SK-N-SH (cell line): ENCODE results near the gene BAAT.

Source experiments
- CHD2 ChIP-seq: fragments of 150-350 bp; IDR thresholded peaks from 2 replicates; pipeline ENCODE4 v1.6.1; 2018; ENCODE audit warnings: low read length; ENCODE audit not compliant: partially characterized antibody
- EP300 ChIP-seq, 2 experiments: IDR thresholded peaks; 2 replicates each; pipeline versions ENCODE4 v1.4.0 to v1.6.1; 2012; ENCODE audit warnings: borderline replicate concordance in 1 of 2, low read depth in 1 of 2, low read length in 1 of 2
- FOXM1 ChIP-seq: IDR thresholded peaks from 2 replicates; pipeline ENCODE4 v1.4.0; 2012; ENCODE audit warnings: low read depth, mild to moderate bottlenecking
- NRF1 ChIP-seq: IDR thresholded peaks from 2 replicates; pipeline ENCODE4 v1.6.1; 2012; ENCODE audit warnings: low read depth, mild to moderate bottlenecking, low read length
- POLR2AphosphoS5 ChIP-seq: IDR thresholded peaks from 2 replicates; pipeline ENCODE4 v1.6.1; 2012; ENCODE audit warnings: low read depth, low read length
- RCOR1 ChIP-seq: fragments of 150-350 bp; IDR thresholded peaks from 2 replicates; pipeline ENCODE4 v1.6.1; 2017; ENCODE audit warnings: antibody characterized with exemption, low read length
- SIN3A ChIP-seq: IDR thresholded peaks from 2 replicates; pipeline ENCODE4 v1.6.1; 2012; ENCODE audit warnings: low read depth, mild to moderate bottlenecking, low read length, moderate library complexity, borderline replicate concordance
- TAF1 ChIP-seq: IDR thresholded peaks from 2 replicates; pipeline ENCODE4 v1.6.1; 2012; ENCODE audit warnings: low read depth, mild to moderate bottlenecking, low read length, moderate library complexity, borderline replicate concordance
- TF ChIP-seq, protein P1 (sequence below): fragments of 200-600 bp; sonication (generic); IDR thresholded peaks from 2 replicates; pipeline ENCODE4 v1.6.1; 2017; ENCODE audit warnings: antibody characterized with exemption, mild to moderate bottlenecking, moderate library complexity
- TF ChIP-seq, protein P2 (sequence below): IDR thresholded peaks from 2 replicates; pipeline ENCODE4; 2012
- TF ChIP-seq, protein P3 (sequence below): IDR thresholded peaks from 2 replicates; pipeline ENCODE4 v1.4.0; 2012; ENCODE audit warnings: low read depth, borderline replicate concordance
- TF ChIP-seq, protein P4 (sequence below): IDR thresholded peaks from 2 replicates; pipeline ENCODE4 v1.4.0; 2012; ENCODE audit warnings: low read depth

DNA sequence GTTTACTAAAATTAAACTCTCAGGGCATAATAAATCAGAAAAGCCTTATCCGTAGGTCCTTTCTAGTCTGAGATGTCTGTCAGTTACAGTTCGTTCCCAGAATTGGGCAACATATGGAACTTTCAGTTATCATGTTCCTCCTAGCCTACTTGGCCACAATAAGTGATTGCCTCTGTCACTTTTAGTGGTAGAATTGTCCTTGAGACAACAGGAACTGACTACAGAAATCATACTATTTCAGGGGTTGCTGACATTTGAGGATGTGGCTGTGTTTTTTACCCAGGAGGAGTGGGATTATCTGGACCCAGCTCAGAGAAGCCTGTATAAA lies 14.8 kb upstream of the BAAT start:
- TF ChIP-seq, protein P1, sequence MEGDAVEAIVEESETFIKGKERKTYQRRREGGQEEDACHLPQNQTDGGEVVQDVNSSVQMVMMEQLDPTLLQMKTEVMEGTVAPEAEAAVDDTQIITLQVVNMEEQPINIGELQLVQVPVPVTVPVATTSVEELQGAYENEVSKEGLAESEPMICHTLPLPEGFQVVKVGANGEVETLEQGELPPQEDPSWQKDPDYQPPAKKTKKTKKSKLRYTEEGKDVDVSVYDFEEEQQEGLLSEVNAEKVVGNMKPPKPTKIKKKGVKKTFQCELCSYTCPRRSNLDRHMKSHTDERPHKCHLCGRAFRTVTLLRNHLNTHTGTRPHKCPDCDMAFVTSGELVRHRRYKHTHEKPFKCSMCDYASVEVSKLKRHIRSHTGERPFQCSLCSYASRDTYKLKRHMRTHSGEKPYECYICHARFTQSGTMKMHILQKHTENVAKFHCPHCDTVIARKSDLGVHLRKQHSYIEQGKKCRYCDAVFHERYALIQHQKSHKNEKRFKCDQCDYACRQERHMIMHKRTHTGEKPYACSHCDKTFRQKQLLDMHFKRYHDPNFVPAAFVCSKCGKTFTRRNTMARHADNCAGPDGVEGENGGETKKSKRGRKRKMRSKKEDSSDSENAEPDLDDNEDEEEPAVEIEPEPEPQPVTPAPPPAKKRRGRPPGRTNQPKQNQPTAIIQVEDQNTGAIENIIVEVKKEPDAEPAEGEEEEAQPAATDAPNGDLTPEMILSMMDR = no peak
- TF ChIP-seq CHD2 (no peak), EP300 (IDR thresholded peaks at IDR 0.05; ENCODE audit: borderline replicate concordance in 1 of 2, low read depth in 1 of 2, low read length in 1 of 2) (no peak), POLR2AphosphoS5 (no peak), SIN3A (no peak), NRF1 (no peak), FOXM1 (no peak), TAF1 (no peak), RCOR1 (no peak)
- TF ChIP-seq, protein P2, sequence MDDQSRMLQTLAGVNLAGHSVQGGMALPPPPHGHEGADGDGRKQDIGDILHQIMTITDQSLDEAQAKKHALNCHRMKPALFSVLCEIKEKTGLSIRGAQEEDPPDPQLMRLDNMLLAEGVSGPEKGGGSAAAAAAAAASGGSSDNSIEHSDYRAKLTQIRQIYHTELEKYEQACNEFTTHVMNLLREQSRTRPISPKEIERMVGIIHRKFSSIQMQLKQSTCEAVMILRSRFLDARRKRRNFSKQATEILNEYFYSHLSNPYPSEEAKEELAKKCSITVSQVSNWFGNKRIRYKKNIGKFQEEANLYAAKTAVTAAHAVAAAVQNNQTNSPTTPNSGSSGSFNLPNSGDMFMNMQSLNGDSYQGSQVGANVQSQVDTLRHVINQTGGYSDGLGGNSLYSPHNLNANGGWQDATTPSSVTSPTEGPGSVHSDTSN = no peak
- TF ChIP-seq, protein P3, sequence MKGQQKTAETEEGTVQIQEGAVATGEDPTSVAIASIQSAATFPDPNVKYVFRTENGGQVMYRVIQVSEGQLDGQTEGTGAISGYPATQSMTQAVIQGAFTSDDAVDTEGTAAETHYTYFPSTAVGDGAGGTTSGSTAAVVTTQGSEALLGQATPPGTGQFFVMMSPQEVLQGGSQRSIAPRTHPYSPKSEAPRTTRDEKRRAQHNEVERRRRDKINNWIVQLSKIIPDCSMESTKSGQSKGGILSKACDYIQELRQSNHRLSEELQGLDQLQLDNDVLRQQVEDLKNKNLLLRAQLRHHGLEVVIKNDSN = no peak
- TF ChIP-seq, protein P4, sequence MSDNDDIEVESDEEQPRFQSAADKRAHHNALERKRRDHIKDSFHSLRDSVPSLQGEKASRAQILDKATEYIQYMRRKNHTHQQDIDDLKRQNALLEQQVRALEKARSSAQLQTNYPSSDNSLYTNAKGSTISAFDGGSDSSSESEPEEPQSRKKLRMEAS = no peak
